Stimulated activated CD4-positive, alpha-beta T cell treated with anti-CD3 and anti-CD28 coated beads, Interleukin-1b, Interleukin-23, amount 100 ng/mL, for 1 hour (primary cell): ENCODE data around the gene TAS2R1.

Source experiments
- DNase-seq, 2 donors: peaks; one replicate each; pipeline ENCODE4 v3.0.0-alpha.2; 2020; ENCODE audit warnings: low read depth in 2 of 2

The TAS2R1 gene

GRCh38 chr5:9588254-9588653 is 41.9 kb downstream of the TAS2R1 start:
- DNase-seq: no peak

- DNase-seq: no peak
These were observed 43.0 kb downstream of the TAS2R1 start for GRCh38 chr5:9587135-9587534.

- DNase-seq: no peak
These were observed 47.7 kb downstream of the TAS2R1 start for GRCh38 chr5:9582406-9582805.
